Measurements from ENCODE around the gene C16orf96. TPM values are rescaled to one million over a fixed set of nuclear protein-coding genes. Genes with fewer than 3 reads are reported as not detected.

The C16orf96 gene
- total RNA-seq, 2 experiments from 2014 or later: 0.07 to 0.17 TPM

- no peak for DNase-seq
- H3K9me3 Mint-ChIP-seq: no peaks in the 10 kb centered on the region
- H3K27ac Mint-ChIP-seq: no peak overlapping the region
- no peaks in the 10 kb centered on the region for H3K36me3 Mint-ChIP-seq
- intact Hi-C loops (cut with micrococcal nuclease): no loop called here
- ChIA-PET CTCF (interaction anchor here (0.5 to 1.0 kb wide), 2 partner anchors 9 to 16 kb away, joined by 3 to 5 read pairs; no protein-coding TSS in a partner anchor), POLR2A (no interaction called here)
- H3K27me3 Mint-ChIP-seq: no peaks in the 10 kb centered on the region
- peaks cover 3% of the 10 kb centered on the region for H3K4me1 Mint-ChIP-seq (ENCODE audit: low read depth)
- H3K4me3 Mint-ChIP-seq: no peak overlapping the region
Observed at GRCh38 chr16:4607841-4608703, 51.9 kb downstream of the C16orf96 start.

DNA sequence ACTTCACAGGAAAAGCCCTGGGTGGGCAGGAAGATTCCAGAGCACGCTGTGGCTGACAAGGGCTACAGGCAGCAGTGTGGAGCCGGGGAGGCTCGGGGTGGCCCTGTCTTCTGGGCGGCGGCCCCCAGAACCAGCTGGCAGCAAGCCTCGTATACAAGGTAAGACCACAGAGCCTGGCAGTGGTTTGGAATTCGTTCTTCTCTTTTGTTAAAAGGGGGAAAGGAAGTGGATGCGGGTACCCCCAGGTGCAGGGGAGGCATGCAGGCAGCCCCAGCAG, 52.5 kb downstream of the C16orf96 start:
- intact Hi-C loops (cut with micrococcal nuclease): no loop called here
- no peak for DNase-seq
- Mint-ChIP-seq H3K27me3 (no peaks in the 10 kb centered on the region), H3K27ac (no peak overlapping the region), H3K4me3 (no peak overlapping the region), H3K9me3 (no peaks in the 10 kb centered on the region), H3K4me1 (ENCODE audit: low read depth) (peaks cover 6% of the 10 kb centered on the region), H3K36me3 (no peaks in the 10 kb centered on the region)
- ChIA-PET CTCF (no interaction called here), POLR2A (no interaction called here)

DNA sequence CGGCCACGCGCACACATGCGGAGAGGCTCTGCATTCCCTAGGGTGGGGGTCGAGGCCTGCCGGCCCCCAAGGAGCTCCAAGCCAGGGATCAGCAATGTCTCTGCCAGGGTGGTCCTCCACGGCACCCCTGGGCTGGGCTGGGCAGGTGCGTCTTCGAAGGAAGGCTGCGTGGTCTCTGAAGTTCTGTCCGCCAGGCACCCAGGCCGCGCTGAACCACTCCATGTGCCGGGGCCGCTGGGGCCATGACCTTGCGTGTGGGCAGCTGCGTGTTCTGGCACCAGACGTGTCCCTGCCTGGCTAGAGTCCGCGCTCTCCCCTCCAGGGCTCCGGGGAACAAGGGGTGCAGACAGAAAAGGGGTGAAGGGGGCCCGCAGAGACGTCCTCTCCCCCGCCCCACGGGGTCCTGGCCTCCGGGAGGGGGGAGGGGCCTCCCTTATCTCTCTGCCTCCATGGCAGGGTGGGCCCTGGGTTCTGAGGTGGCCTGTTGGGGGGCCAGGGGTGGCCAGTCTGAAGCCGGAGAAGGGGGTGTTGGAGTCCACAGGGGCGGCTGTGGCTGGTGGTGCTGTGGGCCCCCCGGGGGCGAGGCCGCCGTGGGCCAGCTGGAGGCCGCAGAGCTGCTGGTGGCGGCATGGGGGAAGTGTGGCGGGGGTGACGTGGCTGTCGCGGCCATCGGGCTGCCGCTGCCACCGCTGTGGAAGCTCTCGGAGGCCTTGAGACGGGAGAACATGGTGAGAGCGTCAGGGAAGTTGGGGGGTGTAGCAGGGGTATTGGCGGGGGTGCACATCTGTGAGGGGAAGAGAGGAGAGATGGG, 53.3 kb downstream of the C16orf96 start:
- POLR2A ChIA-PET: no interaction called here
- no peaks in the 10 kb centered on the region for H3K36me3 Mint-ChIP-seq
- no peak overlapping the region for H3K4me3 Mint-ChIP-seq
- intact Hi-C loops (cut with micrococcal nuclease): loop anchor here (10.0 kb wide), 1 partner anchor 355 kb away; no protein-coding TSS in a partner anchor
- DNase-seq: no peak
- H3K27me3 Mint-ChIP-seq: no peaks in the 10 kb centered on the region
- H3K9me3 Mint-ChIP-seq: no peaks in the 10 kb centered on the region
- H3K27ac Mint-ChIP-seq: no peak overlapping the region
- CTCF ChIA-PET: no interaction called here
- peaks cover 6% of the 10 kb centered on the region for H3K4me1 Mint-ChIP-seq (ENCODE audit: low read depth)

- no peaks in the 10 kb centered on the region for H3K9me3 Mint-ChIP-seq
- intact Hi-C loops (cut with micrococcal nuclease): loop anchor here (10.0 kb wide), 1 partner anchor 356 kb away; no protein-coding TSS in a partner anchor
- no peak overlapping the region for H3K27ac Mint-ChIP-seq
- no peaks in the 10 kb centered on the region for H3K36me3 Mint-ChIP-seq
- no peaks in the 10 kb centered on the region for H3K27me3 Mint-ChIP-seq
- ChIA-PET CTCF (no interaction called here), POLR2A (no interaction called here)
- H3K4me3 Mint-ChIP-seq: no peak overlapping the region
- DNase-seq: no peak
- peaks cover 8% of the 10 kb centered on the region for H3K4me1 Mint-ChIP-seq (ENCODE audit: low read depth)
Observed at GRCh38 chr16:4610011-4611005, 54.2 kb downstream of the C16orf96 start.

- H3K4me1 Mint-ChIP-seq (ENCODE audit: low read depth): peaks cover 16% of the 10 kb centered on the region
- H3K36me3 Mint-ChIP-seq: no peaks in the 10 kb centered on the region
- H3K9me3 Mint-ChIP-seq: no peaks in the 10 kb centered on the region
- no peak overlapping the region for H3K27ac Mint-ChIP-seq
- ChIA-PET CTCF (interaction anchor here (1.1 kb wide), 1 partner anchor 13 kb away, joined by 4 read pairs; the partner anchor contains the start of gene MGRN1), POLR2A (no interaction called here)
- no peak overlapping the region for H3K4me3 Mint-ChIP-seq
- H3K27me3 Mint-ChIP-seq: no peaks in the 10 kb centered on the region
- DNase-seq: no peak
- intact Hi-C loops (cut with micrococcal nuclease): loop anchor here (10.0 kb wide), 1 partner anchor 357 kb away; no protein-coding TSS in a partner anchor
Observed at GRCh38 chr16:4611337-4612021, 55.3 kb downstream of the C16orf96 start.

- ChIA-PET POLR2A (no interaction called here), CTCF (interaction anchor here (1.1 kb wide), 1 partner anchor 12 kb away, joined by 4 read pairs; the partner anchor contains the start of gene MGRN1)
- no peak for DNase-seq
- H3K9me3 Mint-ChIP-seq: no peaks in the 10 kb centered on the region
- no peak overlapping the region for H3K27ac Mint-ChIP-seq
- H3K4me1 Mint-ChIP-seq (ENCODE audit: low read depth): peaks cover 17% of the 10 kb centered on the region
- no peaks in the 10 kb centered on the region for H3K36me3 Mint-ChIP-seq
- no peaks in the 10 kb centered on the region for H3K27me3 Mint-ChIP-seq
- no peak overlapping the region for H3K4me3 Mint-ChIP-seq
- intact Hi-C loops (cut with micrococcal nuclease): loop anchor here (10.0 kb wide), 1 partner anchor 358 kb away; no protein-coding TSS in a partner anchor
Observed at GRCh38 chr16:4612474-4612931, 56.4 kb downstream of the C16orf96 start.

DNA sequence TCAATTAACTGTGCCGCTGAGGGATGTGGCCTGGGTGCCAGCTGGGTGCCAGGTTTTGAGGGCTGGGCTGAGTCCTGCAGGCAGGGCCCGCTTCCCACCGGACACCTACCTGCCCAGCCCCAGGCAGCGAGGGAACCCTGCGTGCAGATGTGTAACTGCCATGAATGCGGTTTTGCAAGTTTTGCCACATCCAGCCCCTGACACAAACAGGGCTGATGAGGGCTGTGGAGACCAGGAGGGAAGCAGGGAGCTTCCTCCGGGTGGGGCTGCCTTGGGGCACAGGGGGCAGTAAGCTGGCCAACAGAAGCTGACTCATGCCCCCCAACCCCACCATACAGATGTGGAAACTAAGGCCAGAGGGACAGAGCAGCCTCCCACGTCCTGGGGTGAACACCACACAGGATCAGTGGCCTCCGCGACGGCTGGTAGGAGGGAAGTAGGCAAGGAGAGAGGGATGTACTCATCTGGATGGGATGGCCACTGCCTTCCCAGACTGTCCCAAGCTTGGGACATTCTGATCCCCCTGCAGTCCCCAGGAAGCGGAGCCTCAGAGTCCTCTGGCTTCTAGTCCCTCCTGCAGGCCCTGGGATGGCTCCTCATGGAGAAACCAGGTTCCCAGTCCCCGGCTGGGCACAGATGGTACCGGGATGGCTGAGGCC, 57.0 kb downstream of the C16orf96 start:
- H3K4me3 Mint-ChIP-seq: peak overlapping the region; percentile 76
- no peaks in the 10 kb centered on the region for H3K9me3 Mint-ChIP-seq
- no peaks in the 10 kb centered on the region for H3K36me3 Mint-ChIP-seq
- peaks cover 21% of the 10 kb centered on the region for H3K4me1 Mint-ChIP-seq (ENCODE audit: low read depth)
- intact Hi-C loops (cut with micrococcal nuclease): loop anchor here (10.0 kb wide), 1 partner anchor 358 kb away; no protein-coding TSS in a partner anchor
- no peaks in the 10 kb centered on the region for H3K27me3 Mint-ChIP-seq
- H3K27ac Mint-ChIP-seq: no peak overlapping the region
- DNase-seq: no peak
- CTCF ChIA-PET: interaction anchor here (1.1 to 4.5 kb wide), 2 partner anchors 11 to 13 kb away, joined by 4 to 50 read pairs; partner anchors contain the start of gene MGRN1
- POLR2A ChIA-PET: no interaction called here

GRCh38 chr16:4613636-4614570, 57.8 kb downstream of the C16orf96 start:
- intact Hi-C loops (cut with micrococcal nuclease): loop anchor here (1.0 to 10.0 kb wide), 2 partner anchors 189 to 359 kb away; partner anchors contain the start of gene DNAJA3
- peak; percentile 52 for DNase-seq
- CTCF ChIA-PET: interaction anchor here (4.5 kb wide), 1 partner anchor 12 kb away, joined by 50 read pairs; the partner anchor contains the start of gene MGRN1
- H3K9me3 Mint-ChIP-seq: no peaks in the 10 kb centered on the region
- H3K4me3 Mint-ChIP-seq: peak overlapping the region; percentile 76
- no peak overlapping the region for H3K27ac Mint-ChIP-seq
- no peaks in the 10 kb centered on the region for H3K36me3 Mint-ChIP-seq
- POLR2A ChIA-PET: interaction anchor here (0.6 kb wide), 1 partner anchor 342 kb away, joined by 3 read pairs; no protein-coding TSS in a partner anchor
- H3K27me3 Mint-ChIP-seq: no peaks in the 10 kb centered on the region
- H3K4me1 Mint-ChIP-seq (ENCODE audit: low read depth): peaks cover 23% of the 10 kb centered on the region

- Mint-ChIP-seq H3K4me3 (peak within 1 kb of the TSS; percentile 86), H3K36me3 (no peaks in the 10 kb centered on the region), H3K9me3 (no peaks in the 10 kb centered on the region), H3K4me1 (ENCODE audit: low read depth) (peaks cover 23% of the 10 kb centered on the region), H3K27me3 (no peaks in the 10 kb centered on the region), H3K27ac (peak within 1 kb of the TSS; percentile 93)
- CTCF ChIA-PET: interaction anchor here (1.5 to 4.5 kb wide), 2 partner anchors 11 to 361 kb away, joined by 3 to 50 read pairs; partner anchors contain the start of gene MGRN1
- peak; percentile 87 for DNase-seq
- intact Hi-C loops (cut with micrococcal nuclease): loop anchor here (1.0 to 10.0 kb wide), 4 partner anchors 63 to 483 kb away; partner anchors contain the start of genes DNAJA3 and EEF2KMT
- POLR2A ChIA-PET: interaction anchor here (0.6 kb wide), 1 partner anchor 343 kb away, joined by 3 read pairs; no protein-coding TSS in a partner anchor
Observed at GRCh38 chr16:4614571-4615383, 58.6 kb downstream of the C16orf96 start, which contains the start of gene UBALD1. Gene UBALD1 (minus strand): TSS chr16:4614888. CDS start chr16:4614797, 91 bp downstream.
